Chondrocyte (in vitro differentiated cells): ENCODE data around the gene SIL1. TPM values are rescaled to one million over a fixed set of nuclear protein-coding genes. Genes with fewer than 3 reads are reported as not detected.

Experiments used
- DNase-seq: peaks from one replicate; pipeline ENCODE4 v3.0.0; 2021; ENCODE audit warnings: mixed read lengths, low spot score
- H3K27ac Mint-ChIP-seq: one replicate; pipeline ENCODE4 v1.8.0; 2021; ENCODE audit warnings: mild to moderate bottlenecking, moderate library complexity, mixed read lengths; ENCODE audit not compliant: unreplicated experiment
- H3K27me3 Mint-ChIP-seq: 2 replicates; pipeline ENCODE4 v1.8.0; 2021; ENCODE audit warnings: low read depth, mixed read lengths
- H3K36me3 Mint-ChIP-seq: 2 replicates; pipeline ENCODE4 v1.8.0; 2021; ENCODE audit warnings: low read depth, mixed read lengths
- H3K4me1 Mint-ChIP-seq: 2 replicates; pipeline ENCODE4 v1.8.0; 2021; ENCODE audit warnings: low read depth, mild to moderate bottlenecking, mixed read lengths
- H3K4me3 Mint-ChIP-seq: one replicate; pipeline ENCODE4 v1.8.0; 2021; ENCODE audit warnings: mild to moderate bottlenecking, moderate library complexity, mixed read lengths; ENCODE audit not compliant: unreplicated experiment
- H3K9me3 Mint-ChIP-seq: 2 replicates; pipeline ENCODE4 v1.8.0; 2021; ENCODE audit warnings: low read depth, mixed read lengths
- CTCF ChIP-seq: fragments of 200-600 bp; sonication (generic); IDR thresholded peaks from 2 replicates; pipeline ENCODE4 v1.5.0; 2021; ENCODE audit warnings: antibody characterized with exemption, mild to moderate bottlenecking, moderate library complexity
- total RNA-seq: library from RNA; stranded (reverse); gene quantifications from 3 replicates; pipeline ENCODE4 v1.2.1, GENCODE V29; 2021

Gene SIL1
- total RNA-seq, 1 donor from 2014 or later, result 71.1 TPM

GRCh38 chr5:138951986-138952735, 246.0 kb downstream of the SIL1 start:
- no peaks in the 10 kb centered on the region for H3K9me3 Mint-ChIP-seq

GRCh38 chr5:138951091-138951985, 246.8 kb downstream of the SIL1 start:
- Mint-ChIP-seq H3K27ac (no peak overlapping the region), H3K4me3 (no peak overlapping the region), H3K4me1 (peaks cover 44% of the 10 kb centered on the region), H3K9me3 (no peaks in the 10 kb centered on the region), H3K27me3 (no peaks in the 10 kb centered on the region), H3K36me3 (no peaks in the 10 kb centered on the region)
- TF ChIP-seq CTCF, result no peak
- DNase-seq, result no peak

More at GRCh38 chr5:138951986-138952735, 246.0 kb downstream of the SIL1 start:
- TF ChIP-seq CTCF, result no peak
- no peak for DNase-seq
- no peak overlapping the region for H3K4me3 Mint-ChIP-seq
- no peaks in the 10 kb centered on the region for H3K36me3 Mint-ChIP-seq
- H3K27me3 Mint-ChIP-seq, result no peaks in the 10 kb centered on the region
- H3K27ac Mint-ChIP-seq, result no peak overlapping the region
- H3K4me1 Mint-ChIP-seq, result peaks cover 44% of the 10 kb centered on the region

GRCh38 chr5:138950421-138951031, 247.6 kb downstream of the SIL1 start:
- Mint-ChIP-seq H3K9me3 (no peaks in the 10 kb centered on the region), H3K4me1 (peaks cover 40% of the 10 kb centered on the region), H3K27me3 (no peaks in the 10 kb centered on the region), H3K4me3 (no peak overlapping the region), H3K36me3 (no peaks in the 10 kb centered on the region), H3K27ac (no peak overlapping the region)
- no peak for DNase-seq
- TF ChIP-seq CTCF, result no peak

GRCh38 chr5:138949988-138950387, 248.2 kb downstream of the SIL1 start:
- no peaks in the 10 kb centered on the region for H3K36me3 Mint-ChIP-seq
- H3K9me3 Mint-ChIP-seq, result no peaks in the 10 kb centered on the region
- no peak for TF ChIP-seq CTCF
- no peak for DNase-seq
- no peak overlapping the region for H3K4me3 Mint-ChIP-seq
- no peaks in the 10 kb centered on the region for H3K27me3 Mint-ChIP-seq
- no peak overlapping the region for H3K27ac Mint-ChIP-seq
- peaks cover 37% of the 10 kb centered on the region for H3K4me1 Mint-ChIP-seq

GRCh38 chr5:138949223-138949574, 249.0 kb downstream of the SIL1 start:
- Mint-ChIP-seq H3K4me3 (no peak overlapping the region), H3K27ac (no peak overlapping the region), H3K27me3 (no peaks in the 10 kb centered on the region), H3K4me1 (peaks cover 31% of the 10 kb centered on the region), H3K36me3 (no peaks in the 10 kb centered on the region), H3K9me3 (no peaks in the 10 kb centered on the region)
- no peak for TF ChIP-seq CTCF
- DNase-seq, result no peak
